GM12878 (cell line): ENCODE measurements around the gene ZNF248. TPM values are rescaled to one million over a fixed set of nuclear protein-coding genes. Genes with fewer than 3 reads are reported as not detected.

ENCODE experiments used
- ATAC-seq: fragments of 200-7000 bp; cut with Tn5 transposase; 3 replicates; pipeline ENCODE4 v1.9.1; 2020; ENCODE audit warnings: mild to moderate bottlenecking, moderate library complexity
- BruUV-seq: library from RNA; stranded (reverse); fragments of 400-500 nt; replicated peaks from 2 replicates; lab custom pipeline; 2021; lab: Mats Ljungman, UMichigan
- CTCF ChIA-PET: fragments of 300-600 bp; sonication (Branson Sonifier 250); formaldehyde crosslinking; extraction: SDS; loops from one replicate; lab custom pipeline; 2021; ENCODE audit warnings: inconsistent platforms; lab: Yijun Ruan, JAX
- POLR2A ChIA-PET: fragments of 350-600 bp; formaldehyde crosslinking; extraction: SDS; loops from one replicate; lab custom pipeline; 2021; ENCODE audit warnings: inconsistent platforms; lab: Charles Lee
- RAD21 ChIA-PET: fragments of 300-600 bp; sonication (Branson Sonifier 250); formaldehyde crosslinking; loops from one replicate; lab custom pipeline; 2023; ENCODE audit warnings: antibody characterized with exemption; ENCODE audit not compliant: unreplicated experiment; lab: Charles Lee
- SMC1A ChIA-PET: fragments of 300-600 bp; sonication (Branson Sonifier 250); formaldehyde crosslinking; loops from one replicate; lab custom pipeline; 2023; ENCODE audit not compliant: unreplicated experiment, uncharacterized antibody; lab: Charles Lee
- DNase-seq: peaks from one replicate; pipeline ENCODE4 v3.0.0-alpha.2; 2011; ENCODE audit warnings: low read depth, low spot score
- FAIRE-seq: peaks from 3 replicates; lab custom pipeline; 2011; peaks lifted over from hg19 to GRCh38; lab: Jason Lieb, UNC
- H2AFZ ChIP-seq: 2 replicates; pipeline ENCODE4 v1.6.0; 2011; ENCODE audit warnings: low read depth, low read length, control low read depth; ENCODE audit not compliant: control insufficient read depth
- H3K27ac ChIP-seq: 2 replicates; pipeline ENCODE4 v1.5.1; 2011; ENCODE audit warnings: control low read depth; ENCODE audit not compliant: control insufficient read depth, insufficient read depth
- H3K27me3 ChIP-seq, 2 experiments: replicated peaks in 1 of 2; 2 replicates each; pipeline versions ENCODE4 v1.6.0 to v1.6.1; 2011; ENCODE audit warnings: low read length in 1 of 2; ENCODE audit not compliant: control insufficient read depth in 2 of 2, insufficient read depth in 2 of 2
- H3K36me3 ChIP-seq, 2 experiments: 2 replicates each; pipeline ENCODE4 v1.5.1; 2011; ENCODE audit warnings: low read length in 1 of 2; ENCODE audit not compliant: control insufficient read depth in 2 of 2, insufficient read depth in 2 of 2
- H3K4me1 ChIP-seq: 2 replicates; pipeline ENCODE4 v1.6.1; 2011; ENCODE audit warnings: mild to moderate bottlenecking, low read length, moderate library complexity, mixed read lengths; ENCODE audit not compliant: control insufficient read depth, insufficient read depth
- H3K4me2 ChIP-seq: 2 replicates; pipeline ENCODE4 v1.6.0; 2011; ENCODE audit warnings: control low read depth; ENCODE audit not compliant: control insufficient read depth, insufficient read depth
- H3K4me3 ChIP-seq: fragments of 200-600 bp; sonication (generic); 2 replicates; pipeline ENCODE4 v1.5.1; 2016
- H3K79me2 ChIP-seq: 2 replicates; pipeline ENCODE4 v1.6.0; 2011; ENCODE audit warnings: low read length; ENCODE audit not compliant: control insufficient read depth, insufficient read depth
- H3K9ac ChIP-seq: 2 replicates; pipeline ENCODE4 v1.8.0; 2011; ENCODE audit warnings: low read length, control low read depth, mixed read lengths; ENCODE audit not compliant: control insufficient read depth, insufficient read depth
- H3K9me3 ChIP-seq: replicated peaks from 3 replicates; pipeline ENCODE4 v1.5.1; 2011; ENCODE audit warnings: mild to moderate bottlenecking, low read length; ENCODE audit not compliant: control insufficient read depth, insufficient read depth
- H4K20me1 ChIP-seq: 2 replicates; pipeline ENCODE4 v1.6.0; 2011; ENCODE audit not compliant: control insufficient read depth, insufficient read depth
- CBX3 ChIP-seq: fragments of 200-600 bp; sonication (generic); IDR thresholded peaks from 2 replicates; pipeline ENCODE4 v1.6.1; 2016; ENCODE audit warnings: low read depth, borderline replicate concordance
- CEBPB ChIP-seq, 2 experiments: fragments of 150-350 bp in 1 of 2; IDR thresholded peaks; 2 replicates each; pipeline ENCODE4 v1.6.1; 2012 to 2014; ENCODE audit warnings: low read depth in 2 of 2, low read length in 2 of 2, borderline replicate concordance in 1 of 2, inconsistent platforms in 1 of 2
- EZH2 ChIP-seq: IDR thresholded peaks from 2 replicates; pipeline ENCODE4 v1.6.1; 2012; ENCODE audit warnings: low read depth, mild to moderate bottlenecking, control low read depth, inconsistent platforms, low read length, borderline replicate concordance; ENCODE audit not compliant: control insufficient read depth
- IRF4 ChIP-seq: IDR thresholded peaks from 2 replicates; pipeline ENCODE4 v1.6.1; 2011; ENCODE audit warnings: low read depth, low read length
- NFXL1 ChIP-seq: fragments of 450-650 bp; IDR thresholded peaks from 2 replicates; pipeline ENCODE4 v1.6.1; 2017; ENCODE audit warnings: antibody characterized with exemption, mild to moderate bottlenecking, borderline replicate concordance
- NFYB ChIP-seq: IDR thresholded peaks from 2 replicates; pipeline ENCODE4 v1.6.1; 2011; ENCODE audit warnings: low read depth, mild to moderate bottlenecking, low read length, improper control_type of control experiment, moderate library complexity; ENCODE audit not compliant: insufficient read depth
- SREBF2 ChIP-seq: IDR thresholded peaks from 2 replicates; pipeline ENCODE4 v1.6.1; 2012; ENCODE audit warnings: mild to moderate bottlenecking, low read length
- SRF ChIP-seq, 2 experiments: IDR thresholded peaks; 2 replicates each; pipeline ENCODE4 v1.6.1; 2011; ENCODE audit warnings: low read depth in 2 of 2, low read length in 2 of 2, mild to moderate bottlenecking in 1 of 2, moderate library complexity in 1 of 2
- SUZ12 ChIP-seq: fragments of 200-600 bp; sonication (generic); IDR thresholded peaks from one replicate; pipeline ENCODE4 v1.6.1; 2018; ENCODE audit warnings: antibody characterized with exemption, mild to moderate bottlenecking; ENCODE audit not compliant: unreplicated experiment
- TCF12 ChIP-seq: IDR thresholded peaks from 2 replicates; pipeline ENCODE4 v1.6.1; 2011; ENCODE audit warnings: low read depth, mild to moderate bottlenecking, low read length
- WGBS: methylation state at CpG from one replicate; pipeline ENCODE4 v1.1.6; 2016; ENCODE audit warnings: low lambda C conversion rate; ENCODE audit not compliant: insufficient replicate concordance, insufficient coverage; ENCODE audit errors: missing lambda C conversion rate; 5-methylcytosine and 5-hydroxymethylcytosine counted together
- in situ Hi-C: fragments of 300-500 bp; cut with MboI; formaldehyde crosslinking; loops from 9 replicates; pipeline ENCODE4 v1.14.3; 2018; ENCODE audit warnings: mixed read lengths
- intact Hi-C: fragments of 100-400 bp; cut with micrococcal nuclease; formaldehyde crosslinking; loops from one replicate; pipeline ENCODE4 v1.14.2; 2022; ENCODE audit not compliant: unreplicated experiment
- polyA plus RNA-seq, 11 experiments: library from polyadenylated mRNA; depleted of rRNA in 4 of 11; unstranded in 6 of 11; stranded (reverse) in 5 of 11; fragments of >200 nt; fragmentation: Nextera tagmentation in 4 of 11; fragmentation: Illumina TruSeq in 1 of 11; extraction: Ambion mirVana in 4 of 11; extraction: Trizol in 1 of 11; gene quantifications; 1 replicate in 1 of 11; 2 replicates in 10 of 11; pipeline versions ENCODE4 v1.2.1 to v1.2.3, GENCODE V29; 2011 to 2016; ENCODE audit warnings: inconsistent platforms in 2 of 11, missing spikeins in 2 of 11, low read depth in 1 of 11
- total RNA-seq, 4 experiments: library from RNA; depleted of rRNA in 3 of 4; stranded (reverse); fragments of >200 nt in 3 of 4; fragmentation: Illumina TruSeq in 1 of 4; extraction: Trizol in 1 of 4; gene quantifications; 2 replicates each; pipeline versions ENCODE4 v1.2.1 to v1.2.3, GENCODE V29; 2013 to 2021

The ZNF248 gene
- total and polyA plus RNA-seq, 10 of the 15 experiments (the other 5 are each of a cell fraction or from before 2014, with no cell fraction given) = 2.0 to 16.3 (median 8.9) TPM

DNA sequence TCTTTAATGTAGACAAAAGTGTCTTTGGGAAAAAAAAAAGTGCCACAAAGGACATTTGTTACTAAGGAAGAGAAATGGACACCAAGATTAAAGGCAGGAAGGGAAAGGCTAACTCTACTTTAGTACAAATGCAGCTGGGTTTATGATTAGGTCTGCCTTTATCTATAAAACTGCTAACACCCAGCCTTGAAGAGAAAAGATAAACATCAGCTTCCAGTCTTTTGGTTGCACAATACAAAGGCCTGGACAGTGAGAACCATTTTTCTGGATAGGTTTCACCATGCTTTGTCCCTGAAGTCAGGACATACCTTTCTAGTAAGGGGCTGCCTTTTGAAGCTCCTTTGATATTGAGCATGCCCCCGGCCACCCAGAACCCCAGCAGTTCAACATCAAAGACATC lies 45.1 kb downstream of the ZNF248 start (continued):
- TF ChIP-seq TCF12 (no peak), NFYB (no peak), NFXL1 (no peak), SREBF2 (no peak), CEBPB (IDR thresholded peaks at IDR 0.05; ENCODE audit: borderline replicate concordance in 1 of 2, low read depth in 2 of 2, low read length in 2 of 2) (no peak)

DNA sequence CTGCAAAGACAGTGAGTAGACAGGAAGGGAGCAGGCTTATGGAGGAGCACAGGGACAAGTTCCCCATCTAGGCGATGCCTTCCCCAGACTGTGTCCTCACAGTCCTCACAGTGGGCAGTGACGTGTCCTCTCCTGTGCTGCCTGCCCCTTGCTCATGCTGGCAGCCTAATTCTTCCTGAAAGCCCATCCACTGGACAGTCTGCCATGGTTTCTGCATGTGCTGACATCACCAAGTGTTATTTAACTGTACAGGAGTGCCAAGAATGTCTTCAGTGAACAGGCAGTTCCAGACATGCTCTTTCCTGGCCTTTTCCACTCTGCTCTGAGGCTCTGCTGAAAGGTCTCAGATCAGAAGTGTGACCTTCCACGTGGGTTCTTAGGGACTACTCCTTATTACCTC lies 54.1 kb downstream of the ZNF248 start:
- H3K4me3 ChIP-seq = no peak overlapping the region
- no peaks in the 10 kb centered on the region for H4K20me1 ChIP-seq
- SMC1A ChIA-PET = no interaction called here
- RAD21 ChIA-PET = no interaction called here
- POLR2A ChIA-PET = no interaction called here
- intact Hi-C loops = no loop called here
- 28% methylated on average over 3 of the region's 3 CpGs for WGBS
- no peak overlapping the region for H2AFZ ChIP-seq
- no peak overlapping the region for H3K4me2 ChIP-seq
- ATAC-seq = no peak
- H3K9ac ChIP-seq = no peak overlapping the region
- no peak for DNase-seq
- H3K27me3 ChIP-seq = no peaks in the 10 kb centered on the region
- CTCF ChIA-PET = interaction anchor here (0.5 kb wide), 1 partner anchor 143 kb away, joined by 3 read pairs; no protein-coding TSS in a partner anchor
- BruUV-seq = no TSS peak
- no peak for FAIRE-seq
- no peaks in the 10 kb centered on the region for H3K4me1 ChIP-seq
- no peaks in the 10 kb centered on the region for H3K36me3 ChIP-seq
- no peak overlapping the region for H3K27ac ChIP-seq
- H3K9me3 ChIP-seq = no peaks in the 10 kb centered on the region; the same call in 2 of the 3 replicates
- in situ Hi-C loops = no loop called here
- TF ChIP-seq SUZ12 (no peak), SRF (IDR thresholded peaks at IDR 0.05; ENCODE audit: low read depth in 2 of 2, low read length in 2 of 2) (no peak), CBX3 (no peak), EZH2 (no peak), IRF4 (no peak)
- H3K79me2 ChIP-seq = no peaks in the 10 kb centered on the region
